GM18873 (cell line): ENCODE data around the gene SASH1.
"Not testable (repeated sequence)": the region's sequence is repeated elsewhere in the genome, so short reads cannot be mapped to it uniquely, and the experiment has no call there.

Source experiments
- ATAC-seq: cut with Tn5 transposase; IDR thresholded peaks from one replicate; pipeline ENCODE4 v1.9.1; 2021; ENCODE audit warnings: mild to moderate bottlenecking, moderate library complexity, moderate number of reproducible peaks; ENCODE audit not compliant: unreplicated experiment, low FRiP score

Gene SASH1

GRCh38 chr6:148325316-148326068, 17.1 kb upstream of the SASH1 start:
- ATAC-seq, result no peak

GRCh38 chr6:148328876-148329555, 13.6 kb upstream of the SASH1 start:
- ATAC-seq, result no peak

- ATAC-seq, result no peak
These were observed 12.8 kb upstream of the SASH1 start for GRCh38 chr6:148329596-148330381.

GRCh38 chr6:148332088-148332487, 10.6 kb upstream of the SASH1 start:
- ATAC-seq, result no peak

- ATAC-seq, result no peak
These were observed 5.7 kb upstream of the SASH1 start for GRCh38 chr6:148336901-148337300.

GRCh38 chr6:148339766-148340165, 2.9 kb upstream of the SASH1 start:
- no peak for ATAC-seq

- no peak for ATAC-seq
These were observed 1.9 kb upstream of the SASH1 start for GRCh38 chr6:148340586-148341297.

- no peak for ATAC-seq
These were observed 613 bp upstream of the SASH1 start for GRCh38 chr6:148342100-148342349.

- no peak for ATAC-seq
These were observed 577 bp downstream of the SASH1 start for GRCh38 chr6:148343047-148343782.

GRCh38 chr6:148345176-148345575, 2.5 kb downstream of the SASH1 start:
- no peak for ATAC-seq

- no peak for ATAC-seq
These were observed 2.9 kb downstream of the SASH1 start for GRCh38 chr6:148345578-148345977.

- no peak for ATAC-seq
These were observed 4.2 kb downstream of the SASH1 start for GRCh38 chr6:148346681-148347440.

- ATAC-seq, result no peak
These were observed 4.9 kb downstream of the SASH1 start for GRCh38 chr6:148347441-148348054.

GRCh38 chr6:148348335-148348734, 5.7 kb downstream of the SASH1 start:
- ATAC-seq, result no peak

GRCh38 chr6:148348778-148349177, 6.1 kb downstream of the SASH1 start:
- no peak for ATAC-seq

GRCh38 chr6:148349466-148349865, 6.8 kb downstream of the SASH1 start:
- no peak for ATAC-seq

- no peak for ATAC-seq
These were observed 8.7 kb downstream of the SASH1 start for GRCh38 chr6:148351309-148351708.

- not testable (repeated sequence) for ATAC-seq
These were observed 9.8 kb downstream of the SASH1 start for GRCh38 chr6:148352421-148352820.

- ATAC-seq, result no peak
These were observed 15.7 kb downstream of the SASH1 start for GRCh38 chr6:148358196-148358785.
